ENCODE data around the gene PMEPA1. TPM values are rescaled to one million over a fixed set of nuclear protein-coding genes. Genes with fewer than 3 reads are reported as not detected.
"Not testable (repeated sequence)": the region's sequence is repeated elsewhere in the genome, so short reads cannot be mapped to it uniquely, and the experiment has no call there.

The PMEPA1 gene
- total RNA-seq, 2 experiments from 2014 or later: 1.4 to 3.7 TPM

DNA sequence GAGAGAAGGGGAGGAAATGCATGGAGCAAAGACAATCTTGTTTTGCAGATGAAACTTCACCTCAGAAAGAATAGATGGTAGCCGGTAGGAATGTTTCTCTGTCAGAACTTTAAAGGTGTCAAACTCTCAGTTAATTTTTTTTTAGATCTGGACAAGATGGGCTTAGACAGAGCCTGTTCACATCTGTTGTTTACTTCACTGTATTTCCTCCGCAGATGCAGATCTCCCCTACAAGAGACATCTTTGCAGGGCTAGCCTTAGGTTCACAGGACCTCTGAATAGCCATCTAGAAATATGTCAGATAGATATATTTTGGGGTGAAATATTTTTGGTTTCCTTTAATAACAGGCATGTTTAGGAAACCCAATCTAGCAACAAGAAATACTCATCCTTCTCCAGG is 77.5 kb downstream of the PMEPA1 start:
- Histone ChIP-seq H2AFZ (ENCODE audit: low read length) (peak overlapping the region; percentile 8; the same call in 1 of the 2 replicates), H3K4me2 (ENCODE audit: low read length) (peak overlapping the region; percentile 64), H3K79me2 (ENCODE audit: insufficient read depth, low read depth, low read length) (no peaks in the 10 kb centered on the region), H3K4me1 (ENCODE audit: insufficient read depth, low read length, poor library complexity, severe bottlenecking) (peaks cover 60% of the 10 kb centered on the region), H3K9me2 (ENCODE audit: insufficient read depth, low read length) (no peaks in the 10 kb centered on the region), H4K20me1 (ENCODE audit: insufficient read depth, low read length) (no peaks in the 10 kb centered on the region), H3K27ac (ENCODE audit: low read depth, low read length, poor library complexity, severe bottlenecking) (peak overlapping the region; percentile 64), H3K4me3 (ENCODE audit: low read depth, low read length, poor library complexity, severe bottlenecking) (peak overlapping the region; percentile 23), H3K9me3 (ENCODE audit: low read length) (peaks cover 46% of the 10 kb centered on the region), H3K36me3 (ENCODE audit: insufficient read depth, low read length) (no peaks in the 10 kb centered on the region; the same call in 1 of the 2 replicates)
- POLR2A ChIA-PET: interaction anchor here (0.8 to 4.6 kb wide), 3 partner anchors 11 to 66 kb away, joined by 3 to 22 read pairs (median 3); partner anchors contain the start of gene ZBP1
- no peak for TF ChIP-seq EZH2phosphoT487 (IDR thresholded peaks at IDR 0.05; ENCODE audit: borderline replicate concordance, low read depth, low read length)
- CTCF ChIA-PET (ENCODE audit: unreplicated experiment): no interaction called here
- intact Hi-C loops (cut with micrococcal nuclease; ENCODE audit: unreplicated experiment): no loop called here
- DNase-seq (ENCODE audit: low spot score): peak; percentile 75
- no TSS peak for BruUV-seq (replicated peaks)

DNA sequence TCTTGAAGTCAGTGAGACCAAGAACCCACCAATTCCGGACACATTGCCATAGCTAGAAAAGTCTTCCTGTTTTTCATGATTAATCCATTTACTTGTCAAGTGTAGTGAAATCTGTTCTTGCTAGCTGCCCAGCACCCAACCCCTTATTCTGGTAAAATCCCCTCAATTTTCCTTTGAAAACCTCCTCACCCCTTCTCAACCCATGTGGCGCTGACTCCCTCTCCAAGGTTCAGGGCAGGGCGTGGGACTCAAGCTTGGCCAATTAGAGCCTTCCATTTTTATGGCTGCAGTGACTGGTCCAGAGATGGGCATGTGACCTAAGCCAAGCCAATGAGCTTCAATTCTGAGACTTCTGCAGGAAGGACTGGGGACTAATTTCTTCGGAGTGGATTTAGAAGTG is 79.8 kb downstream of the PMEPA1 start:
- ChIA-PET CTCF (ENCODE audit: unreplicated experiment) (no interaction called here), POLR2A (interaction anchor here (4.6 kb wide), 1 partner anchor 9 kb away, joined by 22 read pairs; the partner anchor contains the start of gene ZBP1)
- Histone ChIP-seq H4K20me1 (ENCODE audit: insufficient read depth, low read length) (no peaks in the 10 kb centered on the region), H3K9me3 (ENCODE audit: low read length) (peaks cover 32% of the 10 kb centered on the region), H3K9me2 (ENCODE audit: insufficient read depth, low read length) (no peaks in the 10 kb centered on the region), H3K79me2 (ENCODE audit: insufficient read depth, low read depth, low read length) (no peaks in the 10 kb centered on the region), H3K27ac (ENCODE audit: low read depth, low read length, poor library complexity, severe bottlenecking) (no peak overlapping the region), H3K36me3 (ENCODE audit: insufficient read depth, low read length) (no peaks in the 10 kb centered on the region; the same call in 1 of the 2 replicates), H2AFZ (ENCODE audit: low read length) (no peak overlapping the region), H3K4me3 (ENCODE audit: low read depth, low read length, poor library complexity, severe bottlenecking) (no peak overlapping the region), H3K4me1 (ENCODE audit: insufficient read depth, low read length, poor library complexity, severe bottlenecking) (peaks cover 65% of the 10 kb centered on the region), H3K4me2 (ENCODE audit: low read length) (no peak overlapping the region)
- intact Hi-C loops (cut with micrococcal nuclease; ENCODE audit: unreplicated experiment): no loop called here
- TF ChIP-seq EZH2phosphoT487 (IDR thresholded peaks at IDR 0.05; ENCODE audit: borderline replicate concordance, low read depth, low read length): no peak
- TF ChIP-seq, protein P1, sequence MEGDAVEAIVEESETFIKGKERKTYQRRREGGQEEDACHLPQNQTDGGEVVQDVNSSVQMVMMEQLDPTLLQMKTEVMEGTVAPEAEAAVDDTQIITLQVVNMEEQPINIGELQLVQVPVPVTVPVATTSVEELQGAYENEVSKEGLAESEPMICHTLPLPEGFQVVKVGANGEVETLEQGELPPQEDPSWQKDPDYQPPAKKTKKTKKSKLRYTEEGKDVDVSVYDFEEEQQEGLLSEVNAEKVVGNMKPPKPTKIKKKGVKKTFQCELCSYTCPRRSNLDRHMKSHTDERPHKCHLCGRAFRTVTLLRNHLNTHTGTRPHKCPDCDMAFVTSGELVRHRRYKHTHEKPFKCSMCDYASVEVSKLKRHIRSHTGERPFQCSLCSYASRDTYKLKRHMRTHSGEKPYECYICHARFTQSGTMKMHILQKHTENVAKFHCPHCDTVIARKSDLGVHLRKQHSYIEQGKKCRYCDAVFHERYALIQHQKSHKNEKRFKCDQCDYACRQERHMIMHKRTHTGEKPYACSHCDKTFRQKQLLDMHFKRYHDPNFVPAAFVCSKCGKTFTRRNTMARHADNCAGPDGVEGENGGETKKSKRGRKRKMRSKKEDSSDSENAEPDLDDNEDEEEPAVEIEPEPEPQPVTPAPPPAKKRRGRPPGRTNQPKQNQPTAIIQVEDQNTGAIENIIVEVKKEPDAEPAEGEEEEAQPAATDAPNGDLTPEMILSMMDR (conservative IDR thresholded peaks at IDR 0.05; ENCODE audit: low read length): no peak
- no peak for DNase-seq (ENCODE audit: low spot score)
- no TSS peak for BruUV-seq (replicated peaks)

DNA sequence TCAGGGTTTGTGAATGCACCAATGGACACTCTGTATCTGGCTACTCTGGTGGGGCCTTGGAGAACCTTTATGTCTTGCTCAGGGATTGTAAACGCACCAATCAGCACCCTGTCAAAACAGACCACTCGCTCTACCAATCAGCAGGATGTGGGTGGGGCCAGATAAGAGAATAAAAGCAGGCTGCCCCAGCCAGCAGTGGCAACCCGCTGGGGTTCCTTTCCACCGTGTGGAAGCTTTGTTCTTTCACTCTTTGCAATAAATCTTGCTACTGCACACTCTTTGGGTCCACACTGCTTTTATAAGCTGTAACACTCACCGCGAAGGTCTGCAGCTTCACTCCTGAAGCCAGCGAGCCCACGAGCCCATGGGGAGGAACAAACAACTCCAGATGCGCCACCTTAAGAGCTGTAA is 80.3 kb downstream of the PMEPA1 start:
- H3K9me2 ChIP-seq (ENCODE audit: insufficient read depth, low read length); BruUV-seq (replicated peaks); H3K79me2 ChIP-seq (ENCODE audit: insufficient read depth, low read depth, low read length); H2AFZ ChIP-seq (ENCODE audit: low read length); H3K36me3 ChIP-seq (ENCODE audit: insufficient read depth, low read length); H3K4me2 ChIP-seq (ENCODE audit: low read length); H4K20me1 ChIP-seq (ENCODE audit: insufficient read depth, low read length); H3K27ac ChIP-seq (ENCODE audit: low read depth, low read length, poor library complexity, severe bottlenecking); H3K4me3 ChIP-seq (ENCODE audit: low read depth, low read length, poor library complexity, severe bottlenecking); DNase-seq (ENCODE audit: low spot score): not testable (repeated sequence)
- peaks cover 33% of the 10 kb centered on the region for H3K9me3 ChIP-seq (ENCODE audit: low read length)
- ChIA-PET CTCF (ENCODE audit: unreplicated experiment) (interaction anchor here (1.1 kb wide), 1 partner anchor 37 kb away, joined by 3 read pairs; no protein-coding TSS in a partner anchor), POLR2A (interaction anchor here (0.6 to 4.6 kb wide), 4 partner anchors 8 to 53 kb away, joined by 3 to 22 read pairs (median 8); partner anchors contain the start of gene ZBP1)
- H3K4me1 ChIP-seq (ENCODE audit: insufficient read depth, low read length, poor library complexity, severe bottlenecking): peaks cover 59% of the 10 kb centered on the region
- intact Hi-C loops (cut with micrococcal nuclease; ENCODE audit: unreplicated experiment): loop anchor here (10.0 kb wide), 1 partner anchor 455 kb away; no protein-coding TSS in a partner anchor

DNA sequence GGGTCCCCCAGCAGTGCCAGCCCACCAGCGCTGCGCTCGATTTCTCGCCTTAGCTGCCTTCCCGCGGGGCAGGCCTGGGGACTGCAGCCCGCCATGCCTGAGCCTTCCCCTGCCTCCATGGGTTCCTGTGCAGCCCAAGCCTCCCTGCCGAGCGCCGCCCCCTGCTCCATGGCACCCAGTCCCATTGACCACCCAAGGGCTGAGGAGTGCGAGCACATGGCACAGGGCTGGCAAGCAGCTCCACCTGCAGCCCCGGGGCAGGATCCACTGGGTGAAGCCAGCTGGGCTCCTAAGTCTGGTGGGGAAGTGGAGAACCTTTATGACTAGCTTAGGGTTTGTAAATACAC is 80.9 kb downstream of the PMEPA1 start:
- H3K4me3 ChIP-seq (ENCODE audit: low read depth, low read length, poor library complexity, severe bottlenecking); H2AFZ ChIP-seq (ENCODE audit: low read length); H3K36me3 ChIP-seq (ENCODE audit: insufficient read depth, low read length); H3K4me2 ChIP-seq (ENCODE audit: low read length); H4K20me1 ChIP-seq (ENCODE audit: insufficient read depth, low read length); DNase-seq (ENCODE audit: low spot score); H3K79me2 ChIP-seq (ENCODE audit: insufficient read depth, low read depth, low read length); H3K9me2 ChIP-seq (ENCODE audit: insufficient read depth, low read length); BruUV-seq (replicated peaks): not testable (repeated sequence)
- ChIA-PET POLR2A (interaction anchor here (0.6 to 4.6 kb wide), 4 partner anchors 7 to 54 kb away, joined by 3 to 22 read pairs (median 8); partner anchors contain the start of gene ZBP1), CTCF (ENCODE audit: unreplicated experiment) (interaction anchor here (1.1 kb wide), 1 partner anchor 36 kb away, joined by 3 read pairs; no protein-coding TSS in a partner anchor)
- peaks cover 54% of the 10 kb centered on the region for H3K4me1 ChIP-seq (ENCODE audit: insufficient read depth, low read length, poor library complexity, severe bottlenecking)
- peak overlapping the region; percentile 93 for H3K27ac ChIP-seq (ENCODE audit: low read depth, low read length, poor library complexity, severe bottlenecking)
- intact Hi-C loops (cut with micrococcal nuclease; ENCODE audit: unreplicated experiment): loop anchor here (1.0 to 10.0 kb wide), 2 partner anchors 9 to 456 kb away; partner anchors contain the start of gene ZBP1
- peaks cover 35% of the 10 kb centered on the region for H3K9me3 ChIP-seq (ENCODE audit: low read length)

All from OCI-LY7 (cell line).